SJCRH30 (cell line): ENCODE measurements around the gene PJA1. TPM values are rescaled to one million over a fixed set of nuclear protein-coding genes. Genes with fewer than 3 reads are reported as not detected.

ENCODE experiments used
- DNase-seq, 2 experiments: peaks; one replicate each; pipeline ENCODE4 v3.0.0-alpha.2; 2015 to 2020
- H3K27ac ChIP-seq: fragments of 250-450 bp; sonication (Bioruptor Pico); 2 replicates; pipeline ENCODE4 v1.5.1; 2020; ENCODE audit warnings: mild to moderate bottlenecking, moderate library complexity
- H3K27me3 ChIP-seq: fragments of 250-450 bp; sonication (Bioruptor Pico); 2 replicates; pipeline ENCODE4 v1.5.1; 2020; ENCODE audit warnings: mild to moderate bottlenecking, moderate library complexity
- H3K36me3 ChIP-seq: fragments of 250-450 bp; sonication (Bioruptor Pico); 2 replicates; pipeline ENCODE4 v1.5.1; 2020; ENCODE audit warnings: mild to moderate bottlenecking, moderate library complexity
- H3K4me1 ChIP-seq: fragments of 250-450 bp; sonication (Bioruptor Pico); 2 replicates; pipeline ENCODE4 v1.5.1; 2020; ENCODE audit warnings: mild to moderate bottlenecking, moderate library complexity
- H3K4me3 ChIP-seq: fragments of 250-450 bp; sonication (Bioruptor Pico); 2 replicates; pipeline ENCODE4 v1.5.1; 2020; ENCODE audit warnings: mild to moderate bottlenecking, moderate library complexity
- H3K9me3 ChIP-seq: fragments of 250-450 bp; sonication (Bioruptor Pico); replicated peaks from 2 replicates; pipeline ENCODE4 v1.5.1; 2020; ENCODE audit warnings: mild to moderate bottlenecking, moderate library complexity
- total RNA-seq: library from RNA; depleted of rRNA; stranded (reverse); fragments of >200 nt; shearing (Covaris generic); gene quantifications from 2 replicates; pipeline ENCODE4 v1.2.3, GENCODE V29; 2014

The PJA1 gene
- total RNA-seq, 1 experiment from 2014 or later = 49.3 TPM

DNA sequence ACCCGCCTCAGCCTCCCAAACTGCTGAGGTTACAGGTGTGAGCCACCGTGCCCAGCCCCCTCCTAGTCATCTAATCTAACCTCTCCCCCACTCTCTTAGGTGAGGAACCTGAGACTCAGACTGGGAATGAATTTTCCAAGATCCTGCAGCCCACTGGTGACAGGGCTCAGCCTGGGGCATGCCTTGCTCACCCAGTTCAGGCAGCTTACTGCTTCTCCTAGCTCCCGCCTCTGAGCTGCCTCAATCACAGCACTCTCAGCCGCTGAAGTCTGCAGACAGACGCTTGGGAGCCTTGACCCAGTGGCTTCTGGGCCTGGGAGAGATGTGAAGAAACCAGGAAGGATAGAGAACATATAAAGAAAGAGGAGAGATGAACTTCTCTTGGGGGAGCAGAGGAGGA, 24.4 kb downstream of the PJA1 start:
- H3K36me3 ChIP-seq = no peaks in the 10 kb centered on the region
- no peak overlapping the region for H3K4me3 ChIP-seq
- H3K9me3 ChIP-seq = no peaks in the 10 kb centered on the region
- H3K27me3 ChIP-seq = no peaks in the 10 kb centered on the region
- H3K4me1 ChIP-seq = peaks cover 6% of the 10 kb centered on the region; the same call in 1 of the 2 replicates
- no peak overlapping the region for H3K27ac ChIP-seq
- DNase-seq = no peak

DNA sequence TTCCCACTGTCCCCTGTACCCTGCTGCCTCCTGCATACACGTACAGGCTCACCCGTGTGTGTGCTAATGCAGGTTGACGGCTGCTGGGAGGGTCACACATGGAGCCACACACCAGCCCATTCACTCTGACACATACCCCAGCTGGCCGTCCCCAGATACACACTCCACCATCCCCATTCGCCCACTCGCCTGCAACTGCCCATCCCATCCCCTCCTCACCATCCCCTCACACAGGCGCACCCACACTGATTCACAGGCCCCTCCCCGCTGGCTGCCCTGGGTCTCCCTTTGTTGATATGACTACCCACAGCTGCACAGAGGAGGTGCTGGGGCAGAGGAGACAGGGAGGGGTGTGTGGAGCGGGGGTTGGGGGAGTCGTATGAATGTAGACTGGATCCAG, 25.7 kb downstream of the PJA1 start:
- Histone ChIP-seq H3K27ac (no peak overlapping the region), H3K9me3 (no peaks in the 10 kb centered on the region), H3K27me3 (no peaks in the 10 kb centered on the region), H3K4me1 (peaks cover 6% of the 10 kb centered on the region; the same call in 1 of the 2 replicates), H3K36me3 (no peaks in the 10 kb centered on the region), H3K4me3 (no peak overlapping the region)
- peak; percentile 19 to 40 for DNase-seq

DNA sequence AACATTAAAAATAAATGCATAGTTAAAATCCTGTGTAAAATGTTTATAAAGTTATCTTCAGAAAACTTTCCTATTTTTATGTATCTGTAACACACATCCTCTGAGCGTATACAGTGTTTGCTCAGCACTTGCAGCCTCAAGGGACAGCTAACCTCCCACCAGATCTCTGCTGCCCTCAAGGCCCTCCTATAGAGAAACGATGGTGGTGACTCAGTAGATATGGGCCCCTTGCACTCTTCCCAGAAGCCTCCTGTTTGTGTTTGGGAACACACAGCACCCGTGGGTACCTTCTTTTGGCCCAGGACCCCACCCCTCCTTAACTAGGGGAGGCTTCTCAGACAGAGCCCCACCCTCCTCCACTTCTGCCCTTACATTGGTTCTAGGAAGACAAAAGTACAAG, 26.7 kb downstream of the PJA1 start:
- Histone ChIP-seq H3K36me3 (no peaks in the 10 kb centered on the region), H3K27me3 (no peaks in the 10 kb centered on the region), H3K4me1 (peaks cover 6% of the 10 kb centered on the region; the same call in 1 of the 2 replicates), H3K27ac (no peak overlapping the region), H3K9me3 (no peaks in the 10 kb centered on the region), H3K4me3 (no peak overlapping the region)
- no peak for DNase-seq

DNA sequence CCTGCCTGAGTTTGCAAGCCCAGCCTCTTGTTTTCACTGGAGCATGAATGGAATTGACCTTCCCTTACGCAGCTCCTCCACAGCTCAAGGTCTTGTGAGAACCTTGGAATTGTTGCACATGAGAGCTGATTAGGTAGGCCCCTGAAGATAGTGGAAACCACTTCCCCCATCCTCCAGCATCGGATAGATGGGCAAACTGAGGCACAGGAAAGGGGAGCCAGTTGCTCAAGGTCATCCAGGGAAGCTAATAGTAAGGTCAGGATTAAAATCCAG, 27.2 kb downstream of the PJA1 start:
- H3K27ac ChIP-seq = peak overlapping the region; percentile 87; the same call in 1 of the 2 replicates
- DNase-seq = no peak
- H3K27me3 ChIP-seq = no peaks in the 10 kb centered on the region
- no peaks in the 10 kb centered on the region for H3K9me3 ChIP-seq
- no peaks in the 10 kb centered on the region for H3K36me3 ChIP-seq
- H3K4me3 ChIP-seq = no peak overlapping the region
- peaks cover 7% of the 10 kb centered on the region; the same call in 1 of the 2 replicates for H3K4me1 ChIP-seq

DNA sequence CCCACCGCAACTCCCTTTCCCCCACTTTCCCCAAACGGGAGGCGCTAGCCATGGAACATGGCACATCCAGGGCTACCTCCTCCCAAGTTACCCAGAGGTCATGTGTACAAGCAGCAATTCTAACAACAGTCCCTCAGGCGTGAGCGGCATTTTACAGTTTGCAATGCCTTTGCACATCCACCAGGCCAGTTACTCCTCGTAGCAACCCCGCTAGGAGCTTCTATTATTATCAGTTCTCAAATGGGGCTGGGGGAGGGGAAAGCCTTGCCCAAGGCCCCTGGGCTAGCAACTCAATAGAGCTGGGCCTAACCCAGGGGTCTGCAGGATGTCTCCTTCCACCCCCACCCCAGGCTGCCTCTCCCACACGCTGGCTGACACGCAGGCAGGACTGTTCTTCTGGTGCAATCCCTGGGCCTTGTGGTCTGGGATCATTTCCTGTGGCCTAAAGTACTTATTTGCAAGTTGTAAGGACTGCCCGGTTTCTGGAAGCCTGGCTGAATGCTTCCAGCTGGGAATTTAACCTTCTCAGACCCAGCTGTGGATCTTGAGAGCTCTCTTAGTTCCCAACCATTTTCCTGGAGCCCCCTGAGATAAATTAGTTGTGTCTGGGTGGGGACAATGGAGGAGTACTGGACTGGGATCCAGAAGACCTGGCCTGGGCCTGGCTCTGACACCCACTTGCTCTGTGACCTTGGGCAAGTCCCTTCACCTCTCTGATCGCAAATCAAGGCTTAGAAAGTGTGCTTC, 27.7 kb downstream of the PJA1 start:
- no peaks in the 10 kb centered on the region for H3K9me3 ChIP-seq

DNA sequence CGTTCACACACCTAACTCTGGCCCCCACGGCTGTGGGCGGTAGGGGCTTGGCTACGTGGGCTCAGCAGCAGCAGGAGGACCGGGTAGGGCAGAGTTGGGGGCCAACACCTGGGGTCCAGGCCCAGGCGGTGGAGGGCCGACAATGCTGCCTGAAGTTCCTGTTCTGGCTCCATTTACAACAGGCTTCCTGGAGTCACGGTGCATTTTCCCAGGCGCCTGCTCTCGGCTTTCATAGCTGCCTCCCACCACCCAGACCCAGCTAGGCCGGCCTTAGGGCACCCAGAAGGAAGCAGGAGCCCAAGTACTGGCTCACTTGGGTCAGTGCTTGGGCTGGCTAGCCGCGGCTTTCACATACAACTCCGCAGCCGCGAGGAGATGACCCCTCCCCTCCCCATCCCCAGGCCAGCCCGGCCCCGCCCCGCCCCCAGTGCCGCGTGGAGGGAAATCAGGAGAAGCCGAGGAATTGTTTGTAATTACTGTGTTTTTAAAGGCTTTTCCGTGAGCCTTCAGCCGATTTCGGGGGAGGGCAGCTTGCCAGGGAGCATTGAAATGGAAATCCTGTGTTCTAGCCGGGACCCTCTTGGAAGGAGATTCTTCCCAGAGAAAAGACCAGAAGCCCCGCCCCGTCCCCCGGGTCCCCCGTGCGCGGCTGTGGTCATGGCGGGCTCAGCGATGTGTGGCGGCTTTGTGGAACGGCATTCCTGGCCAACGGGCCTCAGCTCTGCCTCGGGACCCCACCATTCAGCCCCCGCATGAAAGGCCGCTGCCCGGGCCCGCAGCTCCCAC, 28.5 kb downstream of the PJA1 start:
- peak overlapping the region; percentile 52 for H3K4me3 ChIP-seq
- no peaks in the 10 kb centered on the region for H3K36me3 ChIP-seq
- peak; percentile 47 to 54 for DNase-seq
- no peaks in the 10 kb centered on the region for H3K27me3 ChIP-seq
- H3K4me1 ChIP-seq = peaks cover 11% of the 10 kb centered on the region; the same call in 1 of the 2 replicates
- peak overlapping the region; percentile 87 for H3K27ac ChIP-seq
- no peaks in the 10 kb centered on the region for H3K9me3 ChIP-seq

More for the DNA sequence above, 27.7 kb downstream of the PJA1 start:
- Histone ChIP-seq H3K4me3 (peak overlapping the region; percentile 52), H3K4me1 (peaks cover 11% of the 10 kb centered on the region; the same call in 1 of the 2 replicates), H3K27me3 (no peaks in the 10 kb centered on the region), H3K27ac (peak overlapping the region; percentile 87), H3K36me3 (no peaks in the 10 kb centered on the region)
- DNase-seq = peak; percentile 18 to 37

DNA sequence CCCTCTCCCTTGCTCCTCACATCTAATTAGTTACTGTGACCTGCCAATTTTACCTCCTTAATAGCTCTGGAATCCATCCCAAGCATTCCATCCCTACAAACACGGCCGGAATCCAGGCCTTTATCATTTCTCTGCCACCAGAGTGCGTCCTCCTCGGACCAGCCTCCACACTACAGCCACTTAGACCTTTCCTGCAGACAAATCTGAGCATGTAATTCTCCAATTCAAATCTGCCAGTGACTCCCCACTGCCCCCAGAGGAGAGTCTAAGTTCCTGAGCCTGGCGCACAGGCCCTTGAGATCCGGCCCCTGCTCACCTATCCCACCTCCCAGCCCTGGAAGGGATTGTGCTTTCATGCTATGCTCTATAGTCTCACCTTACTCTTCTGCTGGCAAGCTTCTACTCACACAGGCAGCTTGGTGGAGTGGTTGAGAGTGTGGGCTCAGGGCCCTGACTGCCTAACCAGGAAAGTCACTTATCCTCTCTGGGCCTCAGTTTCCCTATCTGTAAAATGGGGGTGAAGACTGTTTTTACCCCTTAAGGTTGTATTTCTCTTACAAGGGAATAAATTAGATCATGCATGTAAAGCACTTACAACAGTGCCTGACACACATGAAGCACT, 31.2 kb downstream of the PJA1 start:
- Histone ChIP-seq H3K27me3 (no peaks in the 10 kb centered on the region), H3K27ac (no peak overlapping the region), H3K36me3 (no peaks in the 10 kb centered on the region), H3K4me1 (peaks cover 11% of the 10 kb centered on the region; the same call in 1 of the 2 replicates), H3K9me3 (no peaks in the 10 kb centered on the region), H3K4me3 (no peak overlapping the region)
- peak; percentile 30 to 54 for DNase-seq

DNA sequence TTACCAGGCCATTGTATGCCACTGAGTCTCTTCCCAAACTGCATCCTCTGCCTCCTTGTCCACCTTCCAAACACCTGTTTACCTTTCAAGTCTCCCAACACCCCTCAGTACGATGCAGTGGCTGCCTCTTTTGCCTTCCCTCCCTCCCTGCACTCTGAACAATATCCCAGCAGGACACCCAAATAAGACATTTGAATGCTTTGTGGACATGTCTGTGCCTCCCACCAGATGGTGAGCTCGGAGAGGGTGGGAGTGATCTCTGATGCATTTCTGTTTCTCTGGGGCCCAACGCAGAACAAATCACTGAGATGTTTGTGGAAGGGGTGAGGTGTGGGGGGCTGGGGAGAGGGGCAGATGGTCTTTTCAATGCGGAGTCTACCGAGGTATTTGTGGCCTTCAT, 33.4 kb downstream of the PJA1 start:
- H3K4me3 ChIP-seq = no peak overlapping the region
- H3K27me3 ChIP-seq = no peaks in the 10 kb centered on the region
- H3K36me3 ChIP-seq = no peaks in the 10 kb centered on the region
- DNase-seq = no peak
- H3K27ac ChIP-seq = no peak overlapping the region
- H3K9me3 ChIP-seq = no peaks in the 10 kb centered on the region
- H3K4me1 ChIP-seq = peaks cover 4% of the 10 kb centered on the region; the same call in 1 of the 2 replicates

DNA sequence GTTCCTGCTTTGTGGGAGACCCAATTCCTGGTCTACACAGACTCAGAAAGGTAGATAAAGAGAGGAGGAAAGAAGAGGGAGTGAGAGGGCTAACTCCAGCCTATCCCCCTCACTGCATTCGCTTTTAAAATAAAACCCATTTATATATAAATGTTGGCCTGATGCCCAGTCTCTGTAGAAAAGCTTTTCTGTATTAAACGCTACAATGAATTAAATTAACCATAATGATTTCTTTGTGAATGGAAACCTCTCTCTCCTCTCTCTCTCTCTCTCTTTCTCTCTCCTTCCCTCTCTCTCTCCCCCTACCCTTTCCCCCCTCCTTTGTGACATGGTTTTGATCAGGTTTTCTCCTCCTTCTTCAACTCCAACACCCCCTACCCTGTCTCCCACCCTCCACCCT, 34.8 kb downstream of the PJA1 start:
- DNase-seq = no peak
- Histone ChIP-seq H3K9me3 (no peaks in the 10 kb centered on the region), H3K4me3 (no peak overlapping the region), H3K36me3 (no peaks in the 10 kb centered on the region), H3K27ac (no peak overlapping the region), H3K27me3 (no peaks in the 10 kb centered on the region), H3K4me1 (peaks cover 4% of the 10 kb centered on the region; the same call in 1 of the 2 replicates)

DNA sequence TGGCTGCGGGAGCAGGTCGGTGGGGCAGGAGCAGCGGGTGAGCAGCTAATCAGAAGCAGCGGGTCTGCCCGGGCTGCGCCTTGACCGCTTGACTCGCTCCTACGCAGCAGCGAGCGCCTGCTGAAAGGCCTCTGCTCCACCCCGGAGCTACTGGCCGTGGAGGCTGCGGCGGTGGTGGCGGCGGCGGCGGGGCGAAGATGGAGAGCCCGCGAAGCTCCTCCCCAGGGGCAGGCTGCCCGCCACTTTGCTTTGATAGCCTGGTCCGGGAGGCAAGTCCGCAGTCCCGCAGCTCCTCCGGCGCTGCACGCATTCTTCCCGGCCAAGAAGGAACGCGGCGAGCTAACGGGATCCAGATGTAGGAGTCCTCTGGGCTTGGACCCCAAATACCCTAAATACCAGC, 36.7 kb downstream of the PJA1 start:
- DNase-seq = no peak
- Histone ChIP-seq H3K27ac (no peak overlapping the region), H3K4me1 (peaks cover 4% of the 10 kb centered on the region; the same call in 1 of the 2 replicates), H3K9me3 (no peaks in the 10 kb centered on the region), H3K36me3 (no peaks in the 10 kb centered on the region), H3K4me3 (no peak overlapping the region), H3K27me3 (no peaks in the 10 kb centered on the region)

DNA sequence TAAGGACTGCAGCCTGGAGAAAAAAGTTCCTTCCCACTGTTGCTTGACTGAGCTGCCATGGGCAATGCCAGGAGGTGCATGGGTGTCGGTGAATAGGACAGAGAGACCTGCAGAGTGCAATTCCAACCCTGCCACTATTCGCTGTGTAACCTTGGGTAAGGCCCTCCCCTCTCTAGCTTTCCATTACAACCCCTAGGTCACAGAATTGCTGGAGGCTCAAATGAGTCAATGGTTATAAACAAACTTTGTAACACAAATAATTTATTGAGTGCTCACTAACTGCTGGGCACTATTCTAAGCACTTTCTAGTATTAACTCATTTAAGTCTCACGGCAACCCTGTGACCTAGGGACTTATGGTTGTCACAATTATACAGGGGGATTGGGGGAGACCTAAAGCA, 37.8 kb downstream of the PJA1 start:
- no peaks in the 10 kb centered on the region for H3K9me3 ChIP-seq
- H3K36me3 ChIP-seq = no peaks in the 10 kb centered on the region
- no peaks in the 10 kb centered on the region for H3K4me1 ChIP-seq
- no peak overlapping the region for H3K27ac ChIP-seq
- H3K4me3 ChIP-seq = no peak overlapping the region
- no peaks in the 10 kb centered on the region for H3K27me3 ChIP-seq
- no peak for DNase-seq

DNA sequence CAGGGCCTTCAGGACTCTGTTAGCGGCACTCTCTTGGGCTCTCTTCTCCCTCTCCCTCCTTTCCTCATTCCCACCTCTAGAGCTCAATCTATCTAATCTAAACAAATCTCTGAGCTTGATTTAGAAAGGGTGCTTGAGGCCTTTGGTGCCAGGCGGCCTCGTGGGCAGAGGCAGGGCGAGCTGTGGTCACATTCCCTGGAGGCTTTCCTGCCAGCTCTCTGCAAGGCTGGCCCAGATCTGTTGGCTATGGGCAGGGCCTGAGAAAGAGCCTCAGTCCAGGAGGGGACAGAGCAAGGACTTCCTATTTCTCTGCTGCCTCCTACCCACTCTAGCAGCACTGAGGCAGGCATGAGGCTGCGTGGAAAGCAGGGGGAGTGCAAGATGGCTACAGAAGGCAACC, 38.6 kb downstream of the PJA1 start:
- Histone ChIP-seq H3K27ac (no peak overlapping the region), H3K4me3 (no peak overlapping the region), H3K36me3 (no peaks in the 10 kb centered on the region), H3K4me1 (no peaks in the 10 kb centered on the region), H3K27me3 (no peaks in the 10 kb centered on the region), H3K9me3 (no peaks in the 10 kb centered on the region)
- no peak for DNase-seq

DNA sequence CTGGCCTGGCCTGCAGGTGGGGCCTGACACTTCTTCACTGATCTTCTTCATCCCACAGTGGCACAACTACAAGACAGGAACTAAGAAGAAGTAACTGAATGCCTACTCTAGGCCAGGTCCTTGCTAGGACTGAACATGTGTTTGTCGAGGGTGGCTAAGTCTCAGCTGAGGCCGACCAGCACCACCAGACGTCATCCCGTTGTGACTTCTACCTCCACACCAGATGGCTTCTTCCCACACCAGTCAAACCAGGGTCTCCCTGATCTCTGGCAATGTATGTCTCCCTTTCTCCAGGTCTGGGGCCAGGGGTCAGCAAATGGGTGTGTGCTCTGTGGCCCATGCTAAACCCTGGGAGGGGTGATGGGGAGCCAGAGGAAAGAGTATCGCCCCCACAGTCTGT, 40.2 kb downstream of the PJA1 start:
- H3K27me3 ChIP-seq = no peaks in the 10 kb centered on the region
- H3K9me3 ChIP-seq = no peaks in the 10 kb centered on the region
- DNase-seq = no peak

DNA sequence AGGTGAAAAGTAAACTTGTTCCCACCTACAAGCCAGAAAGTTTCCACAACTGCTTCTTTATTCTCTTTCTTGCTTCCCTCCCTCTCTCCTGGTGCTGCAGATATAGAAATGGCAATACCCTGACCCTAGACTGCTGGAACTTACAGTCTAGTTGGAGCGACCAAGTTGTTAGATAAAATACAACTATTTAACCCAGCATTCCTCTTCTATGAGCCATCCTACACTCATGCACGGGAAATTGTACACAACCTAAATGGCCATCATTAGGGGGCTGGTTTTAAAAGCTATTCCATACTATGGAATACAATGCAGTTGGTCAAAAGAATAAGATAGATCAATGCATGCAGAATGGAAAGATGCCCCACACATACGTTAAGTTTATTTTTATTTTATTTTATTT, 41.1 kb downstream of the PJA1 start:
- no peak overlapping the region for H3K27ac ChIP-seq
- no peaks in the 10 kb centered on the region for H3K27me3 ChIP-seq
- H3K9me3 ChIP-seq = no peaks in the 10 kb centered on the region
- no peaks in the 10 kb centered on the region for H3K36me3 ChIP-seq
- DNase-seq = no peak
- no peaks in the 10 kb centered on the region; the same call in 1 of the 2 replicates for H3K4me1 ChIP-seq
- H3K4me3 ChIP-seq = no peak overlapping the region

More for the DNA sequence above, 40.2 kb downstream of the PJA1 start:
- H3K27ac ChIP-seq = no peak overlapping the region
- no peaks in the 10 kb centered on the region for H3K36me3 ChIP-seq
- no peaks in the 10 kb centered on the region for H3K4me1 ChIP-seq
- no peak overlapping the region for H3K4me3 ChIP-seq

DNA sequence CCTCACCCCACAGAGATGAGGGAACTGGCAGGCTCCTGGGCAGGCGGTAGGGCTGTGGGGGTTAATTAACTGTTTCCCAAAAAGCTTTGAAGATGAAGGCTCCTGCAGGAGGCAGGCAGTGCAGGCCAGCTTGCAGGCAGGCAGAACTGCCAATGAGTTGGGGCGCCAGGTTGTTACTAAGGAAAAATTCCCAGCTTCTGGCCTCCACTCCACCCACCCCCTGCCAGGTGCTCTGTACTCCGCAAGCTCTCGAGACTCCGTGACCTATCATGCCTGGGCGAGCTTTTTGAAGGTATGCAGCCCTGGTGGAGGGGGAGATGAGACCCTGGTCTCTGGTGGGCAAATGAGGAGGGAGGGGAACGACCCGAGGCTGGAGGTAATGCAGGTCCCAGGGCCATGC, 41.8 kb downstream of the PJA1 start:
- Histone ChIP-seq H3K27ac (no peak overlapping the region), H3K36me3 (no peaks in the 10 kb centered on the region), H3K4me1 (peaks cover 6% of the 10 kb centered on the region), H3K9me3 (no peaks in the 10 kb centered on the region), H3K4me3 (no peak overlapping the region), H3K27me3 (no peaks in the 10 kb centered on the region)
- DNase-seq = no peak
